WTC11 (cell line): ENCODE results near the gene ZDHHC11.

Source experiments
- ARID4B ChIP-seq: sonication (generic); formaldehyde crosslinking; IDR thresholded peaks from 2 replicates; pipeline ENCODE4 v1.8.0; 2023; ENCODE audit warnings: missing genetic modification reagents, mild to moderate bottlenecking, borderline replicate concordance
- ATF2 ChIP-seq: sonication (generic); formaldehyde crosslinking; IDR thresholded peaks from 2 replicates; pipeline ENCODE4 v1.8.1; 2022; ENCODE audit warnings: low read depth, missing genetic modification reagents, borderline replicate concordance
- ATF3 ChIP-seq: sonication (generic); formaldehyde crosslinking; conservative IDR thresholded peaks from 2 replicates; pipeline ENCODE4 v1.8.1; 2022; ENCODE audit warnings: mild to moderate bottlenecking, missing genetic modification reagents
- CTCF ChIP-seq: fragments of 200-600 bp; IDR thresholded peaks from 2 replicates; pipeline ENCODE4 v1.8.0; 2022; ENCODE audit warnings: antibody characterized with exemption
- ELF4 ChIP-seq: sonication (generic); formaldehyde crosslinking; IDR thresholded peaks from 2 replicates; pipeline ENCODE4 v1.8.1; 2022; ENCODE audit warnings: low read depth, mild to moderate bottlenecking, moderate library complexity, missing genetic modification reagents
- FOXJ3 ChIP-seq: sonication (generic); formaldehyde crosslinking; IDR thresholded peaks from 2 replicates; pipeline ENCODE4 v1.9.0; 2021; ENCODE audit warnings: missing genetic modification reagents, mild to moderate bottlenecking, borderline replicate concordance
- FOXK1 ChIP-seq: sonication (generic); formaldehyde crosslinking; IDR thresholded peaks from 2 replicates; pipeline ENCODE4 v1.8.0; 2022; ENCODE audit warnings: mild to moderate bottlenecking, moderate library complexity, missing genetic modification reagents
- HMGXB4 ChIP-seq: sonication (generic); formaldehyde crosslinking; IDR thresholded peaks from 2 replicates; pipeline ENCODE4 v1.8.1; 2023; ENCODE audit warnings: mild to moderate bottlenecking, moderate library complexity, missing genetic modification reagents
- MAX ChIP-seq: sonication (generic); formaldehyde crosslinking; IDR thresholded peaks from 2 replicates; pipeline ENCODE4 v1.8.0; 2022; ENCODE audit warnings: mild to moderate bottlenecking, missing genetic modification reagents
- SP1 ChIP-seq: sonication (generic); formaldehyde crosslinking; conservative IDR thresholded peaks from 2 replicates; pipeline ENCODE4 v1.8.1; 2022; ENCODE audit warnings: missing genetic modification reagents
- TEAD4 ChIP-seq: sonication (generic); formaldehyde crosslinking; IDR thresholded peaks from 2 replicates; pipeline ENCODE4 v1.8.0; 2022; ENCODE audit warnings: mild to moderate bottlenecking, missing genetic modification reagents
- USF2 ChIP-seq: sonication (generic); formaldehyde crosslinking; IDR thresholded peaks from 2 replicates; pipeline ENCODE4 v1.8.1; 2023; ENCODE audit warnings: mild to moderate bottlenecking, missing genetic modification reagents, moderate library complexity
- ZNF219 ChIP-seq: sonication (generic); formaldehyde crosslinking; IDR thresholded peaks from 2 replicates; pipeline ENCODE4 v1.8.0; 2023; ENCODE audit warnings: missing genetic modification reagents, mild to moderate bottlenecking, borderline replicate concordance
- ZNF317 ChIP-seq: sonication (generic); formaldehyde crosslinking; IDR thresholded peaks from 2 replicates; pipeline ENCODE4 v1.8.1; 2023; ENCODE audit warnings: low read depth, mild to moderate bottlenecking, moderate library complexity, missing genetic modification reagents, borderline replicate concordance

GRCh38 chr5:759111-759751 lies 91.6 kb downstream of the ZDHHC11 start:
- no peak for TF ChIP-seq HMGXB4 (CRISPR knock-in tag)
- no peak for TF ChIP-seq CTCF
- no peak for TF ChIP-seq ATF2 (CRISPR knock-in tag)
- TF ChIP-seq USF2 (CRISPR knock-in tag) = no peak
- TF ChIP-seq FOXJ3 = no peak
- TF ChIP-seq ELF4 (CRISPR knock-in tag) = no peak
- TF ChIP-seq FOXK1 = no peak
- TF ChIP-seq ARID4B (CRISPR knock-in tag) = no peak
- no peak for TF ChIP-seq MAX
- no peak for TF ChIP-seq ZNF219 (CRISPR knock-in tag)
- TF ChIP-seq SP1 = no peak
- no peak for TF ChIP-seq ZNF317 (CRISPR knock-in tag)
- no peak for TF ChIP-seq ATF3 (CRISPR knock-in tag)
- TF ChIP-seq TEAD4 (CRISPR knock-in tag) = no peak
